CD14-positive monocyte (primary cell): ENCODE measurements around the gene IGF1R. TPM values are rescaled to one million over a fixed set of nuclear protein-coding genes. Genes with fewer than 3 reads are reported as not detected.

ENCODE experiments used
- DNase-seq, 3 donors: peaks; one replicate each; pipeline ENCODE4 v3.0.0-alpha.2; 2011 to 2022
- H2AFZ ChIP-seq: 2 replicates; pipeline ENCODE4 v1.6.0; 2012; ENCODE audit warnings: mild to moderate bottlenecking, low read depth, low read length, inconsistent platforms; ENCODE audit not compliant: insufficient read depth, poor library complexity, severe bottlenecking
- H3K27ac ChIP-seq, 2 donors: 1 replicate in 1 of 2; 2 replicates in 1 of 2; pipeline ENCODE4 v1.5.1; 2012 to 2013; ENCODE audit warnings: low read length in 2 of 2, control low read depth in 1 of 2, inconsistent platforms in 1 of 2, low read depth in 1 of 2, mild to moderate bottlenecking in 1 of 2
- H3K27me3 ChIP-seq, 2 donors: one replicate each; pipeline versions ENCODE4 v1.6.0 to v1.6.1; 2011 to 2013; ENCODE audit warnings: low read length in 2 of 2; ENCODE audit not compliant: control insufficient read depth in 2 of 2, insufficient read depth in 2 of 2
- H3K36me3 ChIP-seq, 2 donors: replicated peaks in 1 of 2; 1 replicate in 1 of 2; 2 replicates in 1 of 2; pipeline versions ENCODE4 v1.5.1 to v1.6.1; 2012 to 2013; ENCODE audit warnings: low read length in 2 of 2, control low read depth in 1 of 2, inconsistent platforms in 1 of 2, mild to moderate bottlenecking in 1 of 2; ENCODE audit not compliant: insufficient read depth in 2 of 2, control insufficient read depth in 1 of 2
- H3K4me1 ChIP-seq, 2 donors: 1 replicate in 1 of 2; 2 replicates in 1 of 2; pipeline versions ENCODE4 v1.5.1 to v1.6.1; 2012 to 2013; ENCODE audit warnings: low read length in 2 of 2, control low read depth in 1 of 2, inconsistent platforms in 1 of 2, mild to moderate bottlenecking in 1 of 2, moderate library complexity in 1 of 2; ENCODE audit not compliant: insufficient read depth in 2 of 2, control insufficient read depth in 1 of 2
- H3K4me2 ChIP-seq: replicated peaks from 2 replicates; pipeline ENCODE3; 2012; ENCODE audit warnings: low read length, moderate library complexity, mild to moderate bottlenecking; ENCODE audit not compliant: poor library complexity, severe bottlenecking; ENCODE audit errors: extremely low read depth
- H3K4me3 ChIP-seq, 3 experiments: fragments of 200-600 bp in 1 of 3; sonication (generic) in 1 of 3; replicated peaks in 1 of 3; 1 replicate in 2 of 3; 2 replicates in 1 of 3; pipeline ENCODE4 v1.5.1; 2011 to 2013; ENCODE audit warnings: low read length in 3 of 3, mild to moderate bottlenecking in 3 of 3, control low read depth in 2 of 3, low read depth in 2 of 3, inconsistent platforms in 1 of 3, moderate library complexity in 1 of 3
- H3K79me2 ChIP-seq: 2 replicates; pipeline ENCODE4 v1.6.0; 2012; ENCODE audit warnings: mild to moderate bottlenecking, control low read depth, inconsistent platforms, low read length, moderate library complexity; ENCODE audit not compliant: insufficient read depth
- H3K9ac ChIP-seq: 2 replicates; pipeline ENCODE4 v1.6.0; 2017; ENCODE audit warnings: low read length, mild to moderate bottlenecking; ENCODE audit not compliant: insufficient read depth, poor library complexity, severe bottlenecking
- H3K9me3 ChIP-seq, 2 donors: replicated peaks in 1 of 2; 1 replicate in 1 of 2; 2 replicates in 1 of 2; pipeline versions ENCODE4 v1.5.1 to v1.6.1; 2012 to 2013; ENCODE audit warnings: low read length in 2 of 2, control low read depth in 1 of 2; ENCODE audit not compliant: control insufficient read depth in 1 of 2, insufficient read depth in 1 of 2
- H4K20me1 ChIP-seq: 2 replicates; pipeline ENCODE4 v1.6.0; 2012; ENCODE audit warnings: mild to moderate bottlenecking, low read length, control low read depth, moderate library complexity; ENCODE audit not compliant: insufficient read depth
- H3K27ac Mint-ChIP-seq, 7 donors: one replicate each; pipeline ENCODE4 v1.8.0; 2020; ENCODE audit warnings: mild to moderate bottlenecking in 7 of 7, mixed read lengths in 7 of 7, moderate library complexity in 6 of 7, inconsistent platforms in 2 of 7
- H3K27me3 Mint-ChIP-seq, 3 donors: one replicate each; pipeline ENCODE4 v1.8.0; 2021 to 2022; ENCODE audit warnings: low read depth in 3 of 3, mild to moderate bottlenecking in 3 of 3, mixed read lengths in 3 of 3, moderate library complexity in 3 of 3, inconsistent platforms in 1 of 3
- H3K36me3 Mint-ChIP-seq, 2 donors: one replicate each; pipeline ENCODE4 v1.8.0; 2020; ENCODE audit warnings: mixed read lengths in 2 of 2, inconsistent platforms in 1 of 2, mild to moderate bottlenecking in 1 of 2
- H3K4me1 Mint-ChIP-seq: one replicate; pipeline ENCODE4 v1.8.0; 2020; ENCODE audit warnings: mild to moderate bottlenecking, mixed read lengths
- H3K4me3 Mint-ChIP-seq, 2 donors: one replicate each; pipeline ENCODE4 v1.8.0; 2020; ENCODE audit warnings: mild to moderate bottlenecking in 2 of 2, mixed read lengths in 2 of 2, moderate library complexity in 1 of 2
- H3K9me3 Mint-ChIP-seq, 7 donors: one replicate each; pipeline ENCODE4 v1.8.0; 2020 to 2022; ENCODE audit warnings: mixed read lengths in 7 of 7, mild to moderate bottlenecking in 6 of 7, moderate library complexity in 6 of 7, inconsistent platforms in 2 of 7
- WGBS: methylation state at CpG from one replicate; pipeline ENCODE4 v1.1.5; 2013; ENCODE audit warnings: missing lambda C conversion rate; ENCODE audit not compliant: insufficient coverage; 5-methylcytosine and 5-hydroxymethylcytosine counted together
- intact Hi-C, 2 donors: fragments of 100-400 bp; cut with micrococcal nuclease; formaldehyde crosslinking; loops; one replicate each; pipeline versions ENCODE4 v1.15.0 to v1.15.1; 2023
- polyA plus RNA-seq, 3 donors: library from polyadenylated mRNA; depleted of rRNA in 1 of 3; unstranded in 2 of 3; stranded (reverse) in 1 of 3; fragments of 300-500 nt in 2 of 3; fragments of >200 nt in 1 of 3; fragmentation: Illumina TruSeq in 2 of 3; gene quantifications; 1 replicate in 2 of 3; 2 replicates in 1 of 3; pipeline ENCODE4 v1.2.3, GENCODE V29; 2012 to 2021
- TF ChIP-seq, protein P1 (sequence below): fragments of 200-600 bp; IDR thresholded peaks from one replicate; pipeline ENCODE4 v1.8.0; 2022; ENCODE audit warnings: antibody characterized with exemption, mild to moderate bottlenecking

Gene IGF1R
- polyA plus RNA-seq, 3 donors, result 0.35 to 4.9 (median 0.67) TPM

DNA sequence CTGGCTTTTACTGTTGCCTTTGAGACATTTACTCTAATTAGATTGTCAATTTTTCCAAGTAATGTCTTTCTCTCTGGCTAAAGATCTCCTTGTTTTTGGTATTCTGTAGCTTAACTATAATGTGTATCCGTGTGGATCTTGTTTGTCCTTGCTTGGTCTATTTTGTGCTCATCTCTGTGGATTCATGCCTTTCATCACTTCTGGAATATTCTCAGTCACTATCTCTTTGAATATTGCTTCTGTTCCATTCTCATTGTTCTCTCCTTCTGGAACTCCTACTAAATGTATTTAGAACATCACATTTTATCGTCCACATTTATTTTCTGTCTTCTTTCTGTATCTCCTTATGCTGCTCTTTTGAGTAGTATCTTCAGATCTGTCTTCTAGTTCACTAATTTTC, 346.6 kb downstream of the IGF1R start:
- H3K27ac Mint-ChIP-seq, result no peak overlapping the region
- Histone ChIP-seq H3K36me3 (no peaks in the 10 kb centered on the region), H3K4me2 (no peak overlapping the region), H3K79me2 (no peaks in the 10 kb centered on the region), H3K27me3 (no peaks in the 10 kb centered on the region), H3K4me3 (no peak overlapping the region), H3K27ac (no peak overlapping the region), H3K9me3 (no peaks in the 10 kb centered on the region), H3K4me1 (no peaks in the 10 kb centered on the region), H3K9ac (no peak overlapping the region), H4K20me1 (no peaks in the 10 kb centered on the region), H2AFZ (no peak overlapping the region)
- H3K4me3 Mint-ChIP-seq, result no peak overlapping the region
- TF ChIP-seq, protein P1, sequence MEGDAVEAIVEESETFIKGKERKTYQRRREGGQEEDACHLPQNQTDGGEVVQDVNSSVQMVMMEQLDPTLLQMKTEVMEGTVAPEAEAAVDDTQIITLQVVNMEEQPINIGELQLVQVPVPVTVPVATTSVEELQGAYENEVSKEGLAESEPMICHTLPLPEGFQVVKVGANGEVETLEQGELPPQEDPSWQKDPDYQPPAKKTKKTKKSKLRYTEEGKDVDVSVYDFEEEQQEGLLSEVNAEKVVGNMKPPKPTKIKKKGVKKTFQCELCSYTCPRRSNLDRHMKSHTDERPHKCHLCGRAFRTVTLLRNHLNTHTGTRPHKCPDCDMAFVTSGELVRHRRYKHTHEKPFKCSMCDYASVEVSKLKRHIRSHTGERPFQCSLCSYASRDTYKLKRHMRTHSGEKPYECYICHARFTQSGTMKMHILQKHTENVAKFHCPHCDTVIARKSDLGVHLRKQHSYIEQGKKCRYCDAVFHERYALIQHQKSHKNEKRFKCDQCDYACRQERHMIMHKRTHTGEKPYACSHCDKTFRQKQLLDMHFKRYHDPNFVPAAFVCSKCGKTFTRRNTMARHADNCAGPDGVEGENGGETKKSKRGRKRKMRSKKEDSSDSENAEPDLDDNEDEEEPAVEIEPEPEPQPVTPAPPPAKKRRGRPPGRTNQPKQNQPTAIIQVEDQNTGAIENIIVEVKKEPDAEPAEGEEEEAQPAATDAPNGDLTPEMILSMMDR, result no peak
- H3K27me3 Mint-ChIP-seq, result peaks cover 10 to 16% (median 13%) of the 10 kb centered on the region in 3 donors
- DNase-seq, result no peak
- peaks cover 4 to 17% (median 11%) of the 10 kb centered on the region in 7 donors for H3K9me3 Mint-ChIP-seq
- no CpG with 5 or more reads among the region's 2 CpGs for WGBS
- no peaks in the 10 kb centered on the region for H3K36me3 Mint-ChIP-seq
- intact Hi-C loops, result no loop called here
- no peaks in the 10 kb centered on the region for H3K4me1 Mint-ChIP-seq

DNA sequence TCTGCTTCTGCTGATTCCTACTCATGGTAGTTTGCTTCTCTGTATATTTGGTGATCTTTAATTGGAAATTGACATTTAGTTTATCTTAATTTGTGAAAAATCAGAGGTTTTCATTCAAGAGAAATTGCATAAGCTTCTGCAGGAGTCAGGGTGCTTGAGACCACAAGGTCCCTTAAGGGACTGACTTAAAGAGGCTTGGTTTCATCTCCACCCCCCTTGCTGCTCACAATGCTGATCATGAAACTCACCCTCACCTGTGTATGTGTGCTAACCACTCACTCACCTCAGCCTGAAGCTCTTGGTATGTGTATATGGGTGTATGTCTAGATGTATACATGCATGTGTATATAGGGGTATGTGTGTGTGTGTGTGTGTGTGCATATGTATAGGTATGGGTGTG, 347.8 kb downstream of the IGF1R start:
- no peak overlapping the region for H3K9ac ChIP-seq
- Mint-ChIP-seq H3K36me3 (no peaks in the 10 kb centered on the region), H3K27me3 (peaks cover 8 to 10% (median 9%) of the 10 kb centered on the region in 3 donors), H3K9me3 (peaks cover 4 to 17% (median 11%) of the 10 kb centered on the region in 7 donors), H3K27ac (no peak overlapping the region), H3K4me1 (no peaks in the 10 kb centered on the region), H3K4me3 (no peak overlapping the region)
- intact Hi-C loops, result no loop called here
- H3K36me3 ChIP-seq, result no peaks in the 10 kb centered on the region
- no peak overlapping the region for H3K4me2 ChIP-seq
- H3K4me1 ChIP-seq, result no peaks in the 10 kb centered on the region
- no peak overlapping the region for H2AFZ ChIP-seq
- DNase-seq, result no peak
- no peaks in the 10 kb centered on the region for H3K9me3 ChIP-seq
- TF ChIP-seq, protein P1, result no peak
- no peak overlapping the region for H3K4me3 ChIP-seq
- no peaks in the 10 kb centered on the region for H4K20me1 ChIP-seq
- H3K27me3 ChIP-seq, result no peaks in the 10 kb centered on the region
- H3K79me2 ChIP-seq, result no peaks in the 10 kb centered on the region
- H3K27ac ChIP-seq, result no peak overlapping the region
